HepG2 (cell line): ENCODE measurements around the gene DPH1. TPM values are rescaled to one million over a fixed set of nuclear protein-coding genes. Genes with fewer than 3 reads are reported as not detected.

Experiments used
- ATAD3A ChIP-seq: sonication (generic); formaldehyde crosslinking; IDR thresholded peaks from 2 replicates; pipeline ENCODE4 v1.4.0; 2020; ENCODE audit warnings: missing genetic modification reagents
- BCL6 ChIP-seq: IDR thresholded peaks from 2 replicates; pipeline ENCODE4 v1.6.1; 2016; ENCODE audit warnings: missing genetic modification reagents, missing compliant biosample characterization
- CCDC6 ChIP-seq: sonication (generic); formaldehyde crosslinking; IDR thresholded peaks from 2 replicates; pipeline ENCODE4 v1.8.1; 2022; ENCODE audit warnings: mild to moderate bottlenecking, missing genetic modification reagents, moderate library complexity
- ETS1 ChIP-seq: sonication (generic); formaldehyde crosslinking; IDR thresholded peaks from 2 replicates; pipeline ENCODE4 v1.4.0; 2020; ENCODE audit warnings: missing genetic modification reagents
- FOXM1 ChIP-seq: sonication (generic); formaldehyde crosslinking; IDR thresholded peaks from 2 replicates; pipeline ENCODE4 v1.5.0; 2020; ENCODE audit warnings: missing genetic modification reagents
- ISL2 ChIP-seq: sonication (generic); formaldehyde crosslinking; IDR thresholded peaks from 2 replicates; pipeline ENCODE4 v1.5.0; 2020; ENCODE audit warnings: missing genetic modification reagents
- KDM5B ChIP-seq: sonication (generic); formaldehyde crosslinking; IDR thresholded peaks from 2 replicates; pipeline ENCODE4 v1.4.0; 2020; ENCODE audit warnings: missing genetic modification reagents, mild to moderate bottlenecking, borderline replicate concordance
- KLF13 ChIP-seq: sonication (generic); formaldehyde crosslinking; IDR thresholded peaks from 2 replicates; pipeline ENCODE4 v1.4.0; 2020; ENCODE audit warnings: mild to moderate bottlenecking, missing genetic modification reagents
- LRRFIP1 ChIP-seq: sonication (generic); formaldehyde crosslinking; conservative IDR thresholded peaks from 2 replicates; pipeline ENCODE4 v1.4.0; 2020; ENCODE audit warnings: missing genetic modification reagents
- RBAK ChIP-seq: sonication (generic); formaldehyde crosslinking; IDR thresholded peaks from 2 replicates; pipeline ENCODE4 v1.5.1; 2020; ENCODE audit warnings: mild to moderate bottlenecking, missing genetic modification reagents
- RFXAP ChIP-seq: sonication (generic); formaldehyde crosslinking; IDR thresholded peaks from 2 replicates; pipeline ENCODE4 v1.4.0; 2020; ENCODE audit warnings: missing genetic modification reagents, borderline replicate concordance
- TFAP4 ChIP-seq: sonication (generic); IDR thresholded peaks from 2 replicates; pipeline ENCODE4 v1.6.1; 2016; ENCODE audit warnings: low read depth, borderline replicate concordance
- ZBTB44 ChIP-seq: sonication (generic); formaldehyde crosslinking; IDR thresholded peaks from 2 replicates; pipeline ENCODE4 v1.4.0; 2020; ENCODE audit warnings: missing genetic modification reagents
- ZNF251 ChIP-seq: sonication (generic); formaldehyde crosslinking; IDR thresholded peaks from 2 replicates; pipeline ENCODE4 v1.9.0; 2021; ENCODE audit warnings: mild to moderate bottlenecking, missing genetic modification reagents
- ZNF264 ChIP-seq: sonication (generic); formaldehyde crosslinking; IDR thresholded peaks from 2 replicates; pipeline ENCODE4 v1.4.0; 2020; ENCODE audit warnings: missing genetic modification reagents
- ZNF770 ChIP-seq: sonication (generic); formaldehyde crosslinking; IDR thresholded peaks from 2 replicates; pipeline ENCODE4 v1.5.0; 2020; ENCODE audit warnings: mild to moderate bottlenecking, missing genetic modification reagents
- ZNF773 ChIP-seq: sonication (generic); formaldehyde crosslinking; IDR thresholded peaks from 2 replicates; pipeline ENCODE4 v1.4.0; 2020; ENCODE audit warnings: missing genetic modification reagents, borderline replicate concordance
- ZNF83 ChIP-seq: sonication (generic); formaldehyde crosslinking; IDR thresholded peaks from 2 replicates; pipeline ENCODE4 v1.4.0; 2020; ENCODE audit warnings: missing genetic modification reagents, mild to moderate bottlenecking, borderline replicate concordance
- ZSCAN25 ChIP-seq: sonication (generic); formaldehyde crosslinking; IDR thresholded peaks from 2 replicates; pipeline ENCODE4 v1.8.0; 2022; ENCODE audit warnings: mild to moderate bottlenecking, missing genetic modification reagents
- polyA plus RNA-seq, 8 experiments: library from polyadenylated mRNA; depleted of rRNA in 3 of 8; stranded (reverse) in 7 of 8; unstranded in 1 of 8; fragments of >200 nt; fragmentation: Illumina TruSeq in 4 of 8; extraction: Trizol in 4 of 8; gene quantifications; 2 replicates each; pipeline versions ENCODE4 v1.2.1 to v1.2.3, GENCODE V29; 2011 to 2016; ENCODE audit warnings: low read depth in 4 of 8, missing spikeins in 1 of 8, mixed read lengths in 1 of 8; ENCODE audit not compliant: insufficient read depth in 1 of 8
- total RNA-seq, 5 experiments: library from RNA; depleted of rRNA; stranded (reverse); fragments of >200 nt; fragmentation: Illumina TruSeq; extraction: Trizol; gene quantifications; 2 replicates each; pipeline ENCODE4 v1.2.3, GENCODE V29; 2016; ENCODE audit warnings: low read depth in 1 of 5
- TF ChIP-seq, protein P1 (sequence below): sonication (generic); formaldehyde crosslinking; IDR thresholded peaks from 2 replicates; pipeline ENCODE4 v1.8.0; 2022; ENCODE audit warnings: missing genetic modification reagents, low read depth, mild to moderate bottlenecking, borderline replicate concordance

Gene DPH1
- total and polyA plus RNA-seq, 2 of the 13 experiments (the other 11 are each of a cell fraction or from before 2014, with no cell fraction given) = 25.3 to 42.8 TPM

- TF ChIP-seq ISL2 (CRISPR knock-in tag) = peak; percentile 67
- TF ChIP-seq ZNF251 (CRISPR knock-in tag) = no peak
- TF ChIP-seq ETS1 (CRISPR knock-in tag) = no peak
- TF ChIP-seq RBAK (CRISPR knock-in tag) = no peak
- TF ChIP-seq, protein P1, sequence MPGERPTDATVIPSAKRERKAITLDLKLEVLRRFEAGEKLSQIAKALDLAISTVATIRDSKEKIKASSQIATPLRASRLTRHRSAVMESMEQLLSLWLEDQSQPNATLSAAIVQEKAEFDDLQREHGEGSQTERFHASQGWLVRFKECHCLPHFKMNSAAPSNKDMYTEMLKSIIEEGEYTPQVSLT = no peak
- no peak for TF ChIP-seq ZNF264 (CRISPR knock-in tag)
- 0 out of 2 replicates have a peak, but pooled peaks have one; percentile 59 for TF ChIP-seq LRRFIP1 (CRISPR knock-in tag)
- peak; percentile 50; the same call in 1 of the 2 replicates for TF ChIP-seq ZSCAN25
- TF ChIP-seq ZBTB44 (CRISPR knock-in tag) = 0 out of 2 replicates have a peak, but pooled peaks have one; percentile 65
- no peak for TF ChIP-seq ZNF773 (CRISPR knock-in tag)
- TF ChIP-seq ZNF83 (CRISPR knock-in tag) = no peak
- TF ChIP-seq RFXAP (CRISPR knock-in tag) = peak; percentile 69; the same call in 1 of the 2 replicates
- TF ChIP-seq KLF13 (CRISPR knock-in tag) = 0 out of 2 replicates have a peak, but pooled peaks have one; percentile 20
- TF ChIP-seq ATAD3A (CRISPR knock-in tag) = no peak
- no peak for TF ChIP-seq ZNF770 (CRISPR knock-in tag)
- peak; percentile 85 for TF ChIP-seq KDM5B (CRISPR knock-in tag)
- peak; percentile 77; the same call in 1 of the 2 replicates for TF ChIP-seq TFAP4
- TF ChIP-seq FOXM1 (CRISPR knock-in tag) = no peak
- peak; percentile 56 for TF ChIP-seq BCL6 (CRISPR knock-in tag)
- 0 out of 2 replicates have a peak, but pooled peaks have one; percentile 39 for TF ChIP-seq CCDC6
Measured at GRCh38 chr17:2029911-2030778, at the start of gene DPH1 (continued).
